ENCODE data around the gene CLN6.

Gene CLN6

GRCh38 chr15:68275165-68275746 lies 45.7 kb upstream of the CLN6 start:
- no peak for TF ChIP-seq ZFX (IDR thresholded peaks at IDR 0.05; ENCODE audit: borderline replicate concordance)
- no peak for TF ChIP-seq CTCF (IDR thresholded peaks at IDR 0.05)
- 0 out of 2 replicates have a peak overlapping the region, but pooled peaks have one; percentile 13 for H3K27ac ChIP-seq

GRCh38 chr15:68274201-68274848 lies 44.8 kb upstream of the CLN6 start:
- TF ChIP-seq CTCF (IDR thresholded peaks at IDR 0.05) (no peak), ZFX (IDR thresholded peaks at IDR 0.05; ENCODE audit: borderline replicate concordance) (no peak)
- no peak overlapping the region for H3K27ac ChIP-seq

GRCh38 chr15:68272721-68273271 lies 43.3 kb upstream of the CLN6 start:
- no peak overlapping the region for H3K27ac ChIP-seq
- TF ChIP-seq ZFX (IDR thresholded peaks at IDR 0.05; ENCODE audit: borderline replicate concordance) (no peak), CTCF (IDR thresholded peaks at IDR 0.05) (no peak)

- TF ChIP-seq ZFX (IDR thresholded peaks at IDR 0.05; ENCODE audit: borderline replicate concordance) = no peak
- TF ChIP-seq CTCF (IDR thresholded peaks at IDR 0.05) = no peak
- no peak overlapping the region for H3K27ac ChIP-seq
These were observed 42.4 kb upstream of the CLN6 start for GRCh38 chr15:68271854-68272471.

- no peak for TF ChIP-seq CTCF (IDR thresholded peaks at IDR 0.05)
- no peak for TF ChIP-seq ZFX (IDR thresholded peaks at IDR 0.05; ENCODE audit: borderline replicate concordance)
These were observed 38.9 kb upstream of the CLN6 start for GRCh38 chr15:68268405-68268804.

GRCh38 chr15:68265674-68266073 lies 36.1 kb upstream of the CLN6 start:
- no peak overlapping the region for H3K27ac ChIP-seq
- TF ChIP-seq ZFX (IDR thresholded peaks at IDR 0.05; ENCODE audit: borderline replicate concordance) = no peak
- no peak for TF ChIP-seq CTCF (IDR thresholded peaks at IDR 0.05)

More at GRCh38 chr15:68268405-68268804, 38.9 kb upstream of the CLN6 start:
- no peak overlapping the region for H3K27ac ChIP-seq

- H3K27ac ChIP-seq = no peak overlapping the region
- TF ChIP-seq CTCF (IDR thresholded peaks at IDR 0.05) = no peak
These were observed 35.6 kb upstream of the CLN6 start for GRCh38 chr15:68265081-68265480.
